Left renal cortex interstitium (tissue), 4 donors: Measurements from ENCODE around the gene ZNF511. TPM values are rescaled to one million over a fixed set of nuclear protein-coding genes. Genes with fewer than 3 reads are reported as not detected.

ENCODE experiments used
- DNase-seq, 4 donors: peaks; one replicate each; pipeline ENCODE4 v3.0.0-alpha.2; 2013; ENCODE audit warnings: low read depth in 4 of 4, low spot score in 2 of 4, missing footprints in 1 of 4
- polyA plus RNA-seq, 4 donors: library from polyadenylated mRNA; unstranded; fragments of 120-200 nt; gene quantifications; one replicate each; pipeline ENCODE4 v1.2.1, GENCODE V29; 2013; ENCODE audit not compliant: insufficient read length in 4 of 4

Gene ZNF511
- polyA plus RNA-seq, 4 donors: 32.0 to 53.7 (median 38.7) TPM

DNA sequence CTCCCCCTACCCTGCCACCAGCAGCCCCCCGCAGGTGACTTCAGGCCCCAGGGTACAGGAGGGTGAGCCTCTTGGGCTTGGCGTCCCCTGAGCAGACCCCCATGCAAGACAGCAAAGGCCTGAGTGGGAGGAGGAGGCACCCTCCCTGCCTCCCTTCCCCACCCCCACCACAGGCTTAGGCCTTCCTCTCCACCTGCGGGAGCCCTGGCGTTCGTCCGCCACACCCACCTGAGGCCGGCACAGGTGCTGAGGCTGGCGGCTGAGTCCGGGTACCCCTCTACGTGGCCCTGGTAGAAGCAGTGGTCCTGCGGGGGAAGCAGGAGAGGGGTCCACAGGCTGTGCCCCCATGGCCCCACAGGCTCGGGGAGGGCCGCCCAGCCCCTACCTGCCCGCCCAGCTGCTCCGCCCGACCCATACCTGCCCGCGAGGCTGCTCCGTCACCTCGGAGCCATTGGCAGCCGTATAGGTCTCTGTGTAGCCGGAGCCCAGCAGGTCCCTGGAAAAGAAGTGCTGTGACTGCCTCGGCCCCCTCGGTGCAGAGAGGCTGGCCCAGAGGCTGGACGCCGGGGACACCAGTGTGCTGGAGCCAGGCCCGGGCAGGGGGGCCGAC, 35.1 kb upstream of the ZNF511 start:
- no peak for DNase-seq

DNA sequence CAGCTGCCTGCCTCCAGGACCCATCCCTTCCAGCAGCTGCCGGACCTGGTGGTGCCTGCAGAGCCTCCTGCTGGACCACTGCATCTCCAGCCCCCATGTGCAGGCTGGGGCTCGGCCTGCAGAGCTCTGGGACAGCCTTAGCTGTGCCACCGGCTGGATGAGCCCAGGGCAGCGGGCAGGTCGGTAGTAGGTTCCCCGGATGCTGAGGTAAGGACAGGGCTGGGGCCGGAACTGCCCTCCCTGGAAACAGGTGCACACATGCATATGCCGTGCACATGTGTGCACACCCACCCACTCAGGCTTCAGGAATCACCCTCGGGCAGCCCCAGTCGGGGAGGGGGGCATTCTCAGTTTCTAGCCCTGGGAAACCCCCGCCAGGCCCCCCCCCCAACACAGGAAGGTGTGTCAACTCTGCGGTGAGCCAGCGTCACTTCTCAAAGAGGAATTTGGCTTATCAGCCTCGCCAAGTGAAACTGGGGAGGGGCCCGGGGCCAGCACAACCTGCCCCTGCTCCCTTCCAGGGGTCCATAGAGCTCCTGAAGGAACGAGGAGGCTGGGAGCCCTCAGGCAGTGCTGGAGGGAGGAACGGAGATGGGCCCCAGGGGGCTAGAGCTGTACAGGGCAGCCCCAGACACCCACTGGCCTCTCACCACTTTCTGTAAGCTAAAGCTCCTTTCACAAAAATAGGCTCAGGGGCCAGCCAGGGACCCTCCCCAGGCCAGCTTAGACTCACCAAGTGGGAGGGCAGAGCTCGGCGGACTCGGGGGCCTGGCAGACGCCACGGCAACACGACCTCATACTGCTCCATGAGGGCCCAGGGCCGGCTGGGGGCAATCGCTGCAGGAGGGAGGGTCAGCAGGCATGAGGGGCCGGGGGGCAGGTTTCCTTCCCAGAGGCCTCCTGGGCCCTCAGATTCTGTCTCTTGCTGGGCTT, 33.7 kb upstream of the ZNF511 start:
- DNase-seq: no peak

DNA sequence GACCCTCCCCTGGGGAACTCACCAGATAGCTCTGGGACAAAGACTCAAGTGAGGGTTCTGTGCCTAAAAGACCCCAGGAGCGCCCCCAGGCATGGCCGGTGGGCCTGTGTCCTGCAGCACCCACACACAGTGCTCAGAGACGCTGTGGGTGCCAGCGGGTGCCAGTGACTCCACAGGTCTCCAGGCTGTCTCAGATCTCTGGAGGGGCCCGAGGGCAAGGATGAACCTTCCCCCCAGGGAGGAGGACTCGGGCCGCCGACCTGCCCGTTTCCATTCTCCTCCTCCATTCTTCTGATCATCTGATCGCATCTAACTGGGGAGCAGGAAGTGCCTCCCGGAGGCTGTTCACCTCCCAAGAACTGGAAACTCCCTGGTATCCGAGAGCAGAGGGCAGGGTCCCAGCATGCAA, 33.0 kb upstream of the ZNF511 start:
- DNase-seq: no peak

DNA sequence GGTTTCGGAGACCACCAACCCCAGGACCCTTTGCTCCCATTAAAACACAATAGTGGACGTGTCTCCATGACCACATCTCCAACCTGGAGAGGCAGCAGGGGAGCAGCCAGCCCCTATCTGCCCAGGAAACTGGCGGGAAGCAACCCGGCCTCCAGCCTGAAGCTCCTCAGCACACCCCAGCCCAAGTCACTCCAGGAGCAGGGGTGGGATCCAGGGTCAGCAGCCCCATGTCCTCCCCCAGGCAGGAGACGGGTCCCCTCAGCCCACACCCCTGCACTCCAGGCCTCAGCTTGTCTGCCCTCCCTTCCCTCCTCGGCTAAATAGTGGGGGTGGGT, 32.6 kb upstream of the ZNF511 start:
- DNase-seq: no peak

DNA sequence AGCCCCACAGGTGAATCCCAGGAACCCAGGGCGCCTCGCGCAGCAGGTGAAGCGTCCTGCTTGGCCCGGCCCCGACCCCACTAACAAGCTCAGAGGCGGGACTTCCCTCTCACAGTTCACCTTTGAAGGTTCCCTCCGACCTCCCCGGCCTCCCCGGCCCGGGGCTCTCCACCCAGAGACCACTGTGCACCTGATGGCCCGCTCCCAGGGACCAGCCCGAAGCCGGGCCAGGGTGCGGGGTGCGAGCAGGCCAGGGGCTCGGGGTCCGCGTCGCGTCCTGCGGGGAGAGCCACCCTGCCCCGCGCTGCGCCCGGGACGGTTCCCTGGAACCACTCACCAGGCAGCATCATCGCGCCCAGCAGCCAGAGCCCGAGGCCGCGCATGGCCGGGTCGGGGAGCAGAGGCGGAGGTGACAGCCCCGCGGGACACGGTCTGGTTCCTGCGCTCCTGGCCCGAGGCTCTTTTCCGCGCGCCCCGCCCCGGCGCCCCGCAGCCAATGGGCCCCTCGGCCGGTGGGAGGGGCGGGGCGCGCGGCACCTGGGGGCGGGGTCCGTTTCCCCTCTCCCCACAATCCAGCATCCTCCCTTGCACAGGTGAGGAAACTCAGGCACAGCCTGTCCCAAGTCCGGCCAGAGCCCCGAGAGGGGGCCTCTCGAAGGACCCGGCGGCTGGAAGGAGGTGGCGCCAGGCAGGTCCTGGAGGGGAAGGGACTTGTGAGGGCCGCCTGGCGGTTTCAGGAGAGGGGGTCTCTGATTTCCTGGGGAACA, 32.1 kb upstream of the ZNF511 start, which contains the start of gene ADAM8:
TSS of gene ADAM8 (minus strand) at position 434 of the 767 bp plus-strand sequence. CDS start at position 383, 51 bp downstream.
- DNase-seq: no peak

DNA sequence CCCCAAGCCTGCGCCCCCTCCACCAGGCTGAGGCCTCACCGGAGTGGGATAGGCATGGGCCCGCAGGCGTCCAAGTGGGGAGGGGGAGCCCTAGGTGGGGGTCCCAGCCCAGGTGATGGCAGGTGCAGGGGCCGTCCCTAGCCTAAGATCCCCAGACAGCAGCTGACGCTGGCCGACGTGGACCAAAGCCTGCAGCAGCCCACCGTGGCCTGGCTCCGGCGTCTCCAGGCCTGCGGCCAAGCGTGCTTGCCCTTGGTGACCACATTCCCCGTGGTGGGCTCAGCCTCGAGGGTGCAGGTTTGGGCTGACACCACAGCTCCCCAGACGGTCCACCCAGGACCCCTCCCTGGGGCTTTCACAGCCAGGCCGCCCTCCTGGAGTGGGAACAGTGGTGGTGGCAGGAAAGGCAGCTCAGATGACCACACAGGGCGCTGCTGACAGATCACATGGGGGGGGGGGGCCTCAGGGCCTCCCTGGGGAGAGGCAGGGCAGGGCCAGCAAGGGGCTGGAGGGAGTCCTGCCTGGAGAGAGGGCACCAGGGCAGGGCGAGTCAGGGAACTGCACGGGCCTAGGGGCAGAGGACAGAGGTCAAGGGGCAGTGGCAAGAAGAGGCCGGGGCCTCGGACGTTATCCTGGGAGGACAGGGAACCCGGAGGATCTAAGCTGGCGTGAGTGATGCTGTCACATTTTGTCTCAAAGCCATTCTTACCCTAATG, 31.3 kb upstream of the ZNF511 start:
- DNase-seq: no peak

DNA sequence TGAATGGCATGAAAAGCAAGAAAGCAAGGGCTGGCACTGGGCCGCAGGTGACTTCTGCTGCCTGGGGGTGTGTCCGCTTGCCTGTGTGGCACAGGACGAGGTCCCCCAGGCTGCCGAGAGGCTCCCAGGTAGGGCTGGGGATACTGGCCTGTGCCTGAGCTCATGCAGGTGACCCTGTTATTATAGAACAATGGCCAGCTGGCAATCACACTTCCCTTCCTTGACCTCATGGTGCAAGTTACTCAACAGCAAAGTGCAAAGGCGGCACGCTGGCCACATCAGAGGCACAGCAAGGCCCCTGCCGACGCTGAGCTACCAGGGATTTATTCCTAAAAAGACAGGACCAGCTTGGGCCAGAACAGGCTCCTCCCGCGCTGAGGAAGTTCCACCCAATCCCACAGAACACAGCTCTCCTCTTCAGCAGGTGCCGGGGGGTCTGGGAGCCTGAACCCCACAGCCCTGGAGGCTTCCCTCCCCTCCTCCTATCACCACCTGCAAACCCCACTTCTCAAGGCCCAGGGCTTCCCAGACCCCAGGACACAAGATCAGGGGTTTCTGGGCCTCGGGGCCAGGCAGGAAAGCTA, 30.6 kb upstream of the ZNF511 start:
- no peak for DNase-seq

DNA sequence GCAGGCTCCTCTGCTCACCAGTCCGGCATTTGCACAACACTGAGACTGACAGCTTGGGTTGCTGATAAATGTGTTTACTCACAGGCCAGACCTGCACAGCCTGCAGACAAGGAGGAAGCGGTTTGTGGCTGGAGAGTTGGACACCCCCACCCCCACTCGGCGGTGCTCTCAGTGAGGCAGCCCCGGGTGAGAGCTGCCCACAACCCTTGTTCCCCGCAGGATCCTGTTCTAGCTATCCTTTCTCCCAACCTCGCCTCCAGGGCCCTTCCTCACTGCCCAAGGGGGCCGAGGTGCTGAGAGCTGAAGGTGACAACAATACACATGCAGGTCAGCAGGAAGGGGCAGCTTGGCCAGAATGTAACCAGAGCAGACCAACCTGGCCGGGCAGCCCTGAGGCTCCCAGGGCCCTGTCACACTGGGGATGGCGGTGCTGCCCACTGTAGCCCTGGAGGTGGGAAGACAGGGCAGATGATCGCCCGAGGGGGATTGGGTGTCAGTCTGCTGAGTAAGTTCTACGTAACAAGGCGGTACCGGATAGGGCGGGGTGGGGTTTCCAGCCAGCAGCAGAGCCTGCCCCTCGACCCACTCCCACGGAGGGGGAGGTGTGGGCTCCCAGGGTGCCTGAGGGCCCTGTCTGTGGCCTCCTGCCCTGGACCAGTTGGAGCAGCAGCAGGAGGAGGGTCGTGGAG, 30.0 kb upstream of the ZNF511 start:
- no peak for DNase-seq

DNA sequence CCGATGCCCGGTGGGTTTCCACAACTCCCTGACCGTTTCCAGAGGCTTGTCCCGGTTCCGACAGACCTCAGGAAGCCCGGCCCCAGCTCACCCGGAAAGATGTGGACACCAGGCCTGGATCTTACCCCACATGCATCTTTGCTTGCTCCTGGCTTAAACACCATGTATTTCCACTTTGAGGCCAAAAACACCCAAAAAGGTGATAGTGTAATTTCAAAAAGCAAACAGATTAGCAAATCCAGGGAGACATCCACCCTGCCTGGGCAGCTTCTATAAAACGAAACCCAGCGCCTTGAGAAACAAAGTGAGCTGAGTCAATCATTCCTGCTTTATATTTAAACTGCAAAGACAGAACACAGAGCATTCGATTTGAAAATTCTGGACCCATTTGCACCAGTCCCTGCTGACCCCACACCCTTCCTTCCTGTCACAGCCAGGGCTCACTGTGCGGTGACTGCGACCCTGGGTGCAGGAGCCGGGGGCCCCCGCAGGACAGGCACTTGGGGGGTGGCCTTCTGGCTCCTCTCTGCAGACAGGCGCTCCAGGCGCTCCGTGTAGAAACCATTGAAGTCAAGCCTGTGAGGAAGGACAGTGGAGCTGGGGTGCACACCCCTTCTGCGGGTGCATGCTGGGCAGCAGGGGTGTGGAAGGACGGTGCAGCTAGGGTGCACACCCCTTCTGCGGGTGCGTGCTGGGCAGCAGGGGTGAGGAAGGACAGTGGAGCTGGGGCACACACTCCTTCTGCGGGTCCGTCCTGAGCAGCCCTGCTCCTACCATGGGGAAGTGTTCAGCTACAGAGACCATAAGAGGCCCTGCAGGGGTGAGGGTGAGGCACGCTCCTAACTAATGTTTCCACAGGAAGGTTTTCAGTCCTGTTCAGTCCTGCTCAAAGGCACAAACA, 29.1 kb upstream of the ZNF511 start:
- DNase-seq: no peak

DNA sequence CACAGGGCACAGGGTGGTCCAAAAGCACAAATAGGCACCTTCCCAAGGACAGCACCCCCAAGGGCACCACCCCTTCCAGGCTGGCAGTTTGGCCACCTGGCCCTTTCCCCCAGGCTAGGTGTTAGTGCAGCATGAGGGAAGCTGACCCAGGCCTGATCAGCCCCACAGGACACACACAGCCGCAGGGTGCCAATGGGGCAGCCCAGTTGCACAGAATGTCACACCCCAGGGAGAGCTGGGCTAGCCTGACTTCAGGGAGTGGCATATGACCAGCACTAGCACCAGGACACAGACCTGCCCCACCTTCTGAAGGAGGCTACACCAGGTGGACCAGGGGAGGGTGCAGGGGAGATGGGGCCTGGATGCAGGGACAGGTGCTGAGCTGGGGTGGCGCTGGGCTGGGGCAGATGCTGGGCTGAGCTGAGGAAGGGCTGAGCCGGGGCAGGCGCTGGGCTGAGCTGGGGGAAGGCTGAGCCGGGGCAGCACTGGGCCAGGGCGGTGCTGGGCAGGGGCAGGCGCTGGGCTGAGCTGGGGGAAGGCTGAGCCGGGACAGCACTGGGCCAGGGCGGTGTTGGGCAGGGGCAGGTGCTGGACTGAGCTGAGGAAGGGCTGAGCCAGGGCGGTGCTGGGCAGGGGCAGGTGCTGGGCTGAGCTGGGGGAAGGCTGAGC, 28.2 kb upstream of the ZNF511 start:
- DNase-seq: no peak

DNA sequence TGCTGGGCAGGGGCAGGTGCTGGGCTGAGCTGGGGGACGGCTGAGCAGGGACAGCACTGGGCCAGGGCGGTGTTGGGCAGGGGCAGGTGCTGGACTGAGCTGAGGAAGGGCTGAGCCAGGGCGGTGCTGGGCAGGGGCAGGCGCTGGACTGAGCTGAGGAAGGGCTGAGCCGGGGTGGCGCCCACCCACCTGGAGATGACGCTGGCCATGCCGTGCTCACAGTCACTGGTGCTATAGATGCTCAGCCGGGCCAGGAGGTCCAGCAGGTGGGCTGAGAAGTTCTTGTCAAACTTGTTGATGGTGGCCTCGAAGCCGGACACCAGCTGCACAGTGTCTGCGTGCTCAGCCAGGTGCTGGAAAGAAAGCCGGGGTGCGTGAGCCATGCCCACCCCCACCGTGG, 27.6 kb upstream of the ZNF511 start:
- DNase-seq: no peak

DNA sequence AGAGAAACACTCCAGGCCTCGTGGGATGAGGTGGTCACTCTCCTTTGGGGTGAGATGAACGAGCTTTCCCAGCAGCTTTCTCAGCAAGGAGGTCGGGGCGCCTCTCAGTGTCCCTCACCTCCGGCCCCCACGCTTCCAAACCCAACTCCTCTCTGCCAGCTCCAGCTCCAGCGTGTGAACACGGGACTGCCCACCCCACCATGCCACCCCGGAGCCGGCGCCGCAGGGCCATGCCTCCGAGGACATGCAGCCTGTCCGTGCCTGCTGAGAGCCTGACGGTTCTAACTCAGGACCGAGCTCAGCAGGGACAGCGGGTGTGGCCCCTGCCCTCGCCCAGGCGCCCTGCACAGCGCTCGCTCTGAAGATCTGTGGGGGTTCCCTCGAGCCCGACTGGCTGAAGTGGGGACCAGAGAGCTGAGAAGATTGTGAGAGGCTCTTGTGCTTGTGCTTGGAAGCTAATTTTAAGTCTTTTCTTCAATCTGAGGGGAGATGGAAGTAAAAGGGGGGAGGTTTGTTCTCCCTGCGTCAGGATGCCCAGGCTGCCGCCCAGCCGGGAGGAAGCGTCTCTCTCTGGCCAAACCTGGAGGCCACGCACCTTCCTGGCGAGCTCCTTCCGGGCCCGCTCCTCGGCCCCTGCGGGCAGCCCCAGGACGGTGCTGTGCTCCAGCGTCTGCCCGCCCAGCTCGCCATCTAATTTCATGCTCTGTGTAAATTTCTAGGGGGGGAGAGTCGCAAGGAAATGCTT, 26.9 kb upstream of the ZNF511 start:
- DNase-seq: no peak

DNA sequence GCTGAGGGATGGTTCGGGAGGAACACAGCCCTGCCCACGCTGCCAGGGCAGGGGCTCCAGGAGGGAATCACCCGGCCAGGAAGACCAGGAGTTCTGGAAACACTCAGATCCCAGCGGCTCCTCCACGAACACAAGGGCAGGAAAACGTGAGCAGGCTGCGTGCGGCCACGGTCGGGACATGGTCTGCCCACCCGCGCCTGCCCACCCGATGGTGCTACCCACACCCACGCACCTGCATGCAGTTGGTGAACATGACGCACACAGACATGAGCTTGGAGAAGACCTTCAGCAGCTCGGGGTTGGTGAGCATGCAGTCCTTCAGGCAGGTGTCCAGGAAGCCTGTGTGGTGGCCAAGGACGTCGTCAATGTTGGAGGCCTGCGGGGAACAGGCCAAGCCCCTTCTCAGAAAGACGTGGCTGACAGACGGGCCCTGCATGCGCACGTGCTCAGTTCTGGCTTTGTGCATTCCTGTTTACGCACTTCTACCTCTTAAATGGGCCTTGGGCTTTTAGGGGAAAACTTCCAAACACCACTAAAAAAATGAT, 25.8 kb upstream of the ZNF511 start:
- DNase-seq: no peak

DNA sequence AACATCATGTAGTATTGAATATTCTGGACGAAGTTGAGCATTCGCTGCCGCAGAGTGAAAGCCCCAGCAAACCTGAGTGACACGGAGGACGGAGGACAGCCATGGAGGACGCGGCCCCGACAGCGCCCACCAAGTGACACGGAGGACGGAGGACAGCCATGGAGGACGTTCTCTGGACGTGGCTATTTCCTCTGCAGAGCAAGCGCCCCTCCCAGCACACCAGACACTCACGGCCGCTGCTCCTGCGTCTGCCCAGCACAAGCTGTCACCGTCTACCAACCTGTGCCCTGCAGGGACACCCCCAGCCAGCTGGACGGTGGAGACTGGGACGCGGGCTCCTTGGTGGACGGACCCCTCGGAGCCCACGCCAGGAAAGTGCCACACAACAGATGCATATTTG, 24.8 kb upstream of the ZNF511 start:
- no peak for DNase-seq

DNA sequence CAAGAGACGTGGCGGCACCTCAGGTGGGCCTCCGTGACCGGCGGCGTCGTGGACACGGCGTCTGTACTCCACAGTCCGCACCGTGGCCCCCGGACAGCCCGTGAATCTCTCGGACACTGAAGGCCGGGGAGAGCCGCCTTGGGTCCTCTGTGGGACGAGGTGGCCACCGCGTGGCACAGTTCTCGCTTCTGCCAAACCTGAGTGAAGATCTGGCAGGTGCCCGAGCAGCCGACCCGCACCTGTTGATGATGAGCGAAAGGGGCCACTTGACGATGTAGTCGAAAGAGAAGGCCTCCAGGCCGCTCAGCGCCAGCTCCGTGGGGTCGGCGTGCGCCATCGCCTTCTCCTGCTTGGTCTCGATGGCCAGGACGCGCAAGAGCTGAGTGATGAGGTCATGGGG, 23.5 kb upstream of the ZNF511 start:
- no peak for DNase-seq

DNA sequence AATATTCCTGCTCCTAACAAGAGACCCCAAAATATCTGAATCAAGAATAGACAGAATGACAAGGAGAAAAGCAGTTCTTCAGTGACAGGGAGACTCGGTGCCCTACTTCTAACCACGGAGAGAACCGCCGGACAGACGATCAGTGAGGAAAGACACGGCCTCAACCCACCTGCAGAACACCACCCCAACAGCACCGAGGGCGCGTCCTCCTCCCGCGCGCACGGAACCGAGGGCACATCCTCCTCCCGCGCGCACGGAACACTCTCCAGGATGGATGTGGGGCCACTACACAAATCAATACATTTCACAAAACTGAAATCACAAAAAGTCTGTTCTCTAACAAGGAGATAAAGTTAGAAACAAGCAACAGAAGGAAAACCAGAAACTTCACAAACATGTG, 22.3 kb upstream of the ZNF511 start:
- DNase-seq: no peak

DNA sequence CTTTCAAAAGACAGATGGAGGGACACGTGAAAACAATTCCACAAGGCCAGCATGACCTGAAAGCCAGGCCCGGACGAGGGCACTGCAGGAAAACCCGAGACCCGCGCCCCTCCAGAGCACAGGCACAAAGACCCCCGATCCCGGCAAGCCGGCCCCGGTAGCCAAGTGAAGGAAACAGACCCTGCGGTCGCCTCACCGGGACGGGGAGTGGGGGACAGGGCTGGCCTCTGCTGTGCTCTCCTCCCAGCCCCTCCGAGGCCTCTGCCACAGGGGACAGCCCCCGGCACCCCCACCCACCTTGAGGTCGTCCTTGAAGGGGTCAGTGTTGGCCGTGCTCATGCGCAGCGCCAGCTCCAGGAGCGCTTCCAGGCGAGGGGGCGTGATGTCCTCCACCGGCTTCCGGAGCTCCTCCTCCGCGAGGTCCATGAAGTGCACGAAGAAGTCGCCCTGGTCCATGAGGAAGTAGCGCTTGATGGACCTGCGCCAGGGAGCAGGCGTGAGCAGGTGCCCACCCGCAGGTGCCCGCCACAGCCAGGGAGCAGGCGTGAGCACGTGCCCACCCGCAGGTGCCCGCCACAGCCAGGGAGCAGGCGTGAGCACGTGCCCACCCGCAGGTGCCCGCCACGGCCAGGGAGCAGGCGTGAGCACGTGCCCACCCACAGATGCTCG, 20.7 kb upstream of the ZNF511 start:
- DNase-seq: no peak
